Kidney epithelial cell (primary cell): ENCODE results near the gene CENPVL1. TPM values are rescaled to one million over a fixed set of nuclear protein-coding genes. Genes with fewer than 3 reads are reported as not detected.
"Not testable (repeated sequence)": the region's sequence is repeated elsewhere in the genome, so short reads cannot be mapped to it uniquely, and the experiment has no call there.

Source experiments
- DNase-seq: peaks from one replicate; pipeline ENCODE4 v3.0.0-alpha.2; 2010; ENCODE audit warnings: low read depth
- H3K27me3 ChIP-seq: 2 replicates; pipeline ENCODE4 v1.6.0; 2011; ENCODE audit warnings: low read length; ENCODE audit not compliant: control insufficient read depth, insufficient read depth
- H3K36me3 ChIP-seq: 2 replicates; pipeline ENCODE4 v1.5.1; 2011; ENCODE audit warnings: low read length; ENCODE audit not compliant: control insufficient read depth, insufficient read depth
- H3K4me3 ChIP-seq: 2 replicates; pipeline ENCODE4 v1.5.1; 2011; ENCODE audit warnings: low read depth, mild to moderate bottlenecking, control low read depth, low read length
- total RNA-seq: library from RNA; depleted of rRNA; stranded (reverse); fragments of >200 nt; gene quantifications from 2 replicates; pipeline ENCODE4 v1.2.3, GENCODE V29; 2015
- TF ChIP-seq, protein P1 (sequence below): IDR thresholded peaks from 2 replicates; pipeline ENCODE4 v1.5.1; 2011; ENCODE audit warnings: mild to moderate bottlenecking, moderate library complexity, low read length, control low read depth, inconsistent platforms; ENCODE audit not compliant: insufficient read depth, poor library complexity, severe bottlenecking

Gene CENPVL1
- 0.96 TPM in 1 of 2 replicates, not detected in the other for total RNA-seq

DNA sequence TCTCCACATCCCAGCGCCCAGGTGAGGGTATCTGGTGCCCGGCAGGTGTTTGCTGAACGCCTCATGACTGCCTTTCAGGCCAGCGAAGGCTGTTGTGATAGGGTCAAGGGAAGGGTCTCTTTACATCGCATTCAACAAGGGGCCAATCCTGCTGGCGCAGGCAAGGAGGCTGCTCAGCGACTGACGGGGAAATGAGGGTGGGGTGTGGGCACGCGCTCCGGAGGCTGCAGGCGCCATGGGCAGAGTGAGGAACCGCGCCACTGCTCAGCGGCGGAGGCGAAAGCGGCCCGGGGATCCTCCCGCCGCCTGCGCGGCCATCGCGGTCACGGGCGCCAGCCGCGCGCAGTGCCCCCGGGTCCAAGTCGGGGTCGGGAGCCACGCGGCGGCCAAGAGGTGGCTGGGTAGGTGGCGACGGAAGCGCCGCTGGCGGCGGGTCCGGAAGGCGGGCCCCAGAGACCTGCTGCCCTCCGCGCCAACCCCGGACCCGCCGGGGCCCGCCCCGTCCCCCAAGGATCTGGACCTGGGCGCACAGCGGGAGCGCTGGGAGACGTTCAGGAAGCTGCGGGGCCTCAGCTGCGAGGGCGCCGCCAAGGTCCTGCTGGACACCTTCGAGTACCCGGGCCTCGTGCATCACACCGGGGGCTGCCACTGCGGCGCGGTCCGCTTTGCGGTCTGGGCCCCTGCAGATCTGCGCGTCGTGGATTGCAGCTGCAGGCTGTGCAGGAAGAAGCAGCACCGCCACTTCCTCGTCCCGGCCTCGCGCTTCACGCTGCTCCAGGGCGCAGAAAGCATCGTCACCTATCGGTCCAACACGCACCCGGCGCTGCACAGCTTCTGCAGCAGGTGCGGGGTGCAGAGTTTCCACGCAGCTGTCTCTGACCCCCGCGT lies at the start of gene CENPVL1:
TSS of gene CENPVL1 (plus strand) at position 236 of the 888 bp plus-strand sequence. CDS start at position 236, 0 bp downstream.
- not testable (repeated sequence) for H3K4me3 ChIP-seq, DNase-seq, H3K27me3 ChIP-seq, H3K36me3 ChIP-seq

DNA sequence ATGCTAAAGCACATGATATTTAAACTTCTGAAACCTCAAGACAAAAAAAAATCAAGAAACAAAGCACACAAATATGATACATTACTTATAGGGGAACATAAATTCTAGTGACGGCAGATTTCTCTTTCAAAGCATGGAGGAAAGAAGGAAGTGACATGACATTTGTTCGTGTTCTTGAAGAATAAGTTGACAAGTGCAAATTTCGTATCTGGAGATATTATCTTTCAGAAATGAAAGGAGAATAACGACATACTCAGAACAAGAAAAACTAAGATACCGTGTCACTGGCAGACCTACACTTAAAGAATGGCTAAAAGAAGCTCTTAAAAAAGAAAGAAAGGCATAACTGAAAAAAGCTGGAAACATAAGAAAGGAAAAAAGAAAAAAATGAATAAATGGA lies 44.3 kb upstream of the CENPVL1 start:
- TF ChIP-seq, protein P1, sequence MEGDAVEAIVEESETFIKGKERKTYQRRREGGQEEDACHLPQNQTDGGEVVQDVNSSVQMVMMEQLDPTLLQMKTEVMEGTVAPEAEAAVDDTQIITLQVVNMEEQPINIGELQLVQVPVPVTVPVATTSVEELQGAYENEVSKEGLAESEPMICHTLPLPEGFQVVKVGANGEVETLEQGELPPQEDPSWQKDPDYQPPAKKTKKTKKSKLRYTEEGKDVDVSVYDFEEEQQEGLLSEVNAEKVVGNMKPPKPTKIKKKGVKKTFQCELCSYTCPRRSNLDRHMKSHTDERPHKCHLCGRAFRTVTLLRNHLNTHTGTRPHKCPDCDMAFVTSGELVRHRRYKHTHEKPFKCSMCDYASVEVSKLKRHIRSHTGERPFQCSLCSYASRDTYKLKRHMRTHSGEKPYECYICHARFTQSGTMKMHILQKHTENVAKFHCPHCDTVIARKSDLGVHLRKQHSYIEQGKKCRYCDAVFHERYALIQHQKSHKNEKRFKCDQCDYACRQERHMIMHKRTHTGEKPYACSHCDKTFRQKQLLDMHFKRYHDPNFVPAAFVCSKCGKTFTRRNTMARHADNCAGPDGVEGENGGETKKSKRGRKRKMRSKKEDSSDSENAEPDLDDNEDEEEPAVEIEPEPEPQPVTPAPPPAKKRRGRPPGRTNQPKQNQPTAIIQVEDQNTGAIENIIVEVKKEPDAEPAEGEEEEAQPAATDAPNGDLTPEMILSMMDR, result no peak
- no peak for DNase-seq
- H3K36me3 ChIP-seq, result no peaks in the 10 kb centered on the region
- no peak overlapping the region for H3K4me3 ChIP-seq
- no peaks in the 10 kb centered on the region for H3K27me3 ChIP-seq

DNA sequence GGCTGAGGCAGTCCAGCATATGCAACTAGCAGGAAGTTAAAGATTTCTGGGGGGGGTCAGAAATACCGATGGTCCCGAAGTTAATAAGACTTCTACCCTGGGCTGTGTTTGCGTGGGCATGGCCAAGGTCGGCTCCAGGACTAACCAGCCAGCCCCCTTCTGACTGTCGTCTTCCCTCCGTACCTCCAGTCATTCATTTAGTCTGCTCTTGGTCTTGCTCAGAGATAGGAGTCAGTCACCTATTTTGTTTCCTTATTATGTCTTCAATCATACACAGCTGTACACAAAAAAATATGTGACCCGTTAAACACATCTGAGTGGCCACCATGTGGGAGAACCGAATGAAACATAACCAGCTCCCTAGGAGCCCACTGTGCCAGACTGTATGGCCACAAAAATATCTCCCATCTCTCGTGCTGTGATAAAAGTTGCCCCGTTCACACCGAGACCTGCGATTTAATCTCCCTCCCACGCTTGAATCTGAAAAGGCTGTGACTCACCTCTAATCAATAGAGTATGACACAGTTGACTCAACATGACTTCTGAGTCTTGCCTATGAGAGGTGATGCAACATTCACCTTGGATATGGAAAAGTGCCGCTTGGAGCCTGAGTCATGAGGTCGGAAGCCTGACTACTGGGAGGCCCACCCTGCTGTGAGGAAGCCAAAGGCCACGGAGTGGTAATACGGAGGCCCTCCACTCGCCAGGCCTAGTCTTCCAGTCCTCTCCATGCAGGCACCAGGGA lies 30.5 kb upstream of the CENPVL1 start:
- not testable (repeated sequence) for H3K36me3 ChIP-seq, DNase-seq, H3K27me3 ChIP-seq, H3K4me3 ChIP-seq

DNA sequence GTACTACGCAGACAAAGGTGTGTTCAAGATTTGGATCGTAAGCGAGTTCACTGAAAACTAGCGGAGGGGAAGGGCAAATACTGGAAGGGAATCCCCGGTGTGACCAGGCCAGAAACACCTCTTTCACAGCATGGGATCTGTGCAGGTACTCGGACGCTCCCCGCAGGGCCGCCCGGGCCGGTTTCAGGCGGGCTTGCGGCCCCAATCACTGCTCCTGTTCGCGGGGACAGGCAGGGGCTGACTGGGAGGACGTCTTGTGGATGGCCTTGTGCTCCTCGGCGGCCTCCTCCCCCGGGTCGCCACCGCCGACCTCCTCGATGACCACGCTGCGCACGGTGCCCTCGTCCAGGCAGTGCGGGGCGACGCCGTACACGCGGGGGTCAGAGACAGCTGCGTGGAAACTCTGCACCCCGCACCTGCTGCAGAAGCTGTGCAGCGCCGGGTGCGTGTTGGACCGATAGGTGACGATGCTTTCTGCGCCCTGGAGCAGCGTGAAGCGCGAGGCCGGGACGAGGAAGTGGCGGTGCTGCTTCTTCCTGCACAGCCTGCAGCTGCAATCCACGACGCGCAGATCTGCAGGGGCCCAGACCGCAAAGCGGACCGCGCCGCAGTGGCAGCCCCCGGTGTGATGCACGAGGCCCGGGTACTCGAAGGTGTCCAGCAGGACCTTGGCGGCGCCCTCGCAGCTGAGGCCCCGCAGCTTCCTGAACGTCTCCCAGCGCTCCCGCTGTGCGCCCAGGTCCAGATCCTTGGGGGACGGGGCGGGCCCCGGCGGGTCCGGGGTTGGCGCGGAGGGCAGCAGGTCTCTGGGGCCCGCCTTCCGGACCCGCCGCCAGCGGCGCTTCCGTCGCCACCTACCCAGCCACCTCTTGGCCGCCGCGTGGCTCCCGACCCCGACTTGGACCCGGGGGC lies 28.2 kb upstream of the CENPVL1 start:
- H3K36me3 ChIP-seq, DNase-seq, H3K4me3 ChIP-seq, H3K27me3 ChIP-seq: not testable (repeated sequence)

DNA sequence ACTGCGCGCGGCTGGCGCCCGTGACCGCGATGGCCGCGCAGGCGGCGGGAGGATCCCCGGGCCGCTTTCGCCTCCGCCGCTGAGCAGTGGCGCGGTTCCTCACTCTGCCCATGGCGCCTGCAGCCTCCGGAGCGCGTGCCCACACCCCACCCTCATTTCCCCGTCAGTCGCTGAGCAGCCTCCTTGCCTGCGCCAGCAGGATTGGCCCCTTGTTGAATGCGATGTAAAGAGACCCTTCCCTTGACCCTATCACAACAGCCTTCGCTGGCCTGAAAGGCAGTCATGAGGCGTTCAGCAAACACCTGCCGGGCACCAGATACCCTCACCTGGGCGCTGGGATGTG lies 27.6 kb upstream of the CENPVL1 start, which contains the start of gene CENPVL2:
TSS of gene CENPVL2 (minus strand) at position 112 of the 343 bp plus-strand sequence. CDS start at position 112, 0 bp downstream.
- H3K4me3 ChIP-seq, DNase-seq, H3K27me3 ChIP-seq, H3K36me3 ChIP-seq: not testable (repeated sequence)

DNA sequence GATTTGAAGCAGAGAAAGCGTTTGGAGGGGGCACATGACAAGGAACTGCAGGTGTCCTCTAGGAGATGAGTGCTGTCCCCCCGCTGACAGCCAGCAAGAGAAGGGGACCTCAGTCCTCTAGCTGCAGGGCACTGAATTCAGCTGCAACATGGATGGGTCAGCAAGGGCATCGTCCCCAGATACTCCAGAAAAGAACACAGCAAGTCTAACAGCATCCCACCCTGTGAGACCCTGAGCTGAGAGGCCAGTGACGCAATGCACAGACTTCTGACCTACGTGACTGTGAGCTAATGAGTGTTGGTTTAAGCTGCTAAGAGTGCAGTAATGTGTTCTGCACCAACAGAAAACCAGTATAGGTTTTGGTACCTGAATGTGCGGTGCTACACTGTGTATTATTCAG lies 16.1 kb upstream of the CENPVL1 start:
- H3K27me3 ChIP-seq, result no peaks in the 10 kb centered on the region
- no peak overlapping the region for H3K4me3 ChIP-seq
- TF ChIP-seq, protein P1, result no peak
- H3K36me3 ChIP-seq, result no peaks in the 10 kb centered on the region
- no peak for DNase-seq

DNA sequence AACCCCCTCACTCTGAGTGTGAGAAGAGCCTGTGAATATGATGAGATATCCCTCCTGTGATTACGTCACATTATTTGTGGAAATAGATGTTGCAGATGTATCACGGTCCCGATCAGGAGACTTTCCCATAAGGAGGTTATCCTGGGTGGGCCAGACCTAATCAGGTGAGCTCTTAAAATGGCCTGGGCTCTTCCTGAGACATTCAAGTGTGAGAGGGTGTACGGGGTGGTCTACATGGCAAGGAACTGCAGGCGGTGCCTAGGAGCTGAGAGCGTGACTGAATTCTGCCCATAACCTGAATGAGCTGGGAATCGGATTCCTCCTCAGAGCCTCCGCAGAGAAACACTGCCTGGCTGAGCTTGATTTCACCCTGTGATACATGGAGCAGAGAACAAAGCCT lies 12.9 kb upstream of the CENPVL1 start:
- no peaks in the 10 kb centered on the region for H3K27me3 ChIP-seq
- DNase-seq, result no peak
- no peaks in the 10 kb centered on the region for H3K36me3 ChIP-seq
- TF ChIP-seq, protein P1, result no peak
- H3K4me3 ChIP-seq, result no peak overlapping the region

DNA sequence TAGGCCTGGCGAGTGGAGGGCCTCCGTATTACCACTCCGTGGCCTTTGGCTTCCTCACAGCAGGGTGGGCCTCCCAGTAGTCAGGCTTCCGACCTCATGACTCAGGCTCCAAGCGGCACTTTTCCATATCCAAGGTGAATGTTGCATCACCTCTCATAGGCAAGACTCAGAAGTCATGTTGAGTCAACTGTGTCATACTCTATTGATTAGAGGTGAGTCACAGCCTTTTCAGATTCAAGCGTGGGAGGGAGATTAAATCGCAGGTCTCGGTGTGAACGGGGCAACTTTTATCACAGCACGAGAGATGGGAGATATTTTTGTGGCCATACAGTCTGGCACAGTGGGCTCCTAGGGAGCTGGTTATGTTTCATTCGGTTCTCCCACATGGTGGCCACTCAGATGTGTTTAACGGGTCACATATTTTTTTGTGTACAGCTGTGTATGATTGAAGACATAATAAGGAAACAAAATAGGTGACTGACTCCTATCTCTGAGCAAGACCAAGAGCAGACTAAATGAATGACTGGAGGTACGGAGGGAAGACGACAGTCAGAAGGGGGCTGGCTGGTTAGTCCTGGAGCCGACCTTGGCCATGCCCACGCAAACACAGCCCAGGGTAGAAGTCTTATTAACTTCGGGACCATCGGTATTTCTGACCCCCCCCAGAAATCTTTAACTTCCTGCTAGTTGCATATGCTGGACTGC lies 2.8 kb downstream of the CENPVL1 start:
- DNase-seq, H3K36me3 ChIP-seq: not testable (repeated sequence)

More for the DNA sequence above, 2.8 kb downstream of the CENPVL1 start:
- H3K4me3 ChIP-seq, H3K27me3 ChIP-seq: not testable (repeated sequence)
